Left lung (tissue), 14 donors: Measurements from ENCODE around the gene WDR83. TPM values are rescaled to one million over a fixed set of nuclear protein-coding genes. Genes with fewer than 3 reads are reported as not detected.
"Not testable (repeated sequence)": the region's sequence is repeated elsewhere in the genome, so short reads cannot be mapped to it uniquely, and the experiment has no call there.

Experiments used
- ATAC-seq: fragments of 200-7000 bp; cut with Tn5 transposase; one replicate; pipeline ENCODE4 v1.9.1; 2020; ENCODE audit warnings: moderate library complexity
- DNase-seq, 4 donors: peaks; one replicate each; pipeline ENCODE4 v3.0.0-alpha.2; 2013 to 2020
- H3K27ac ChIP-seq, 2 donors: fragments of 200-600 bp; sonication (generic) in 1 of 2; one replicate each; pipeline versions ENCODE4 v1.5.0 to v1.8.0; 2020 to 2021
- H3K27me3 ChIP-seq, 2 donors: fragments of 200-600 bp; sonication (generic) in 1 of 2; one replicate each; pipeline versions ENCODE4 v1.5.0 to v1.8.0; 2020 to 2021
- H3K36me3 ChIP-seq, 2 donors: fragments of 200-600 bp; sonication (generic) in 1 of 2; one replicate each; pipeline versions ENCODE4 v1.5.0 to v1.8.0; 2020 to 2021
- H3K4me1 ChIP-seq, 2 donors: fragments of 200-600 bp; one replicate each; pipeline ENCODE4 v1.8.0; 2021
- H3K4me3 ChIP-seq, 2 donors: fragments of 200-600 bp; sonication (generic) in 1 of 2; one replicate each; pipeline versions ENCODE4 v1.5.0 to v1.8.0; 2020 to 2021; ENCODE audit warnings: mild to moderate bottlenecking in 1 of 2
- H3K9me3 ChIP-seq, 2 donors: fragments of 200-600 bp; sonication (generic) in 1 of 2; one replicate each; pipeline versions ENCODE4 v1.5.0 to v1.8.0; 2020 to 2021
- CTCF ChIP-seq, 2 donors: fragments of 200-600 bp; sonication (generic) in 1 of 2; IDR thresholded peaks; one replicate each; pipeline versions ENCODE4 v1.5.0 to v1.8.0; 2021; ENCODE audit warnings: antibody characterized with exemption in 2 of 2
- intact Hi-C, 2 donors: fragments of 100-400 bp; cut with DNase I; formaldehyde crosslinking; loops; one replicate each; pipeline versions ENCODE4 v1.11.2 to v1.14.2; 2022
- long read RNA-seq, 12 donors: library from polyadenylated mRNA in 2 of 12; unstranded in 2 of 12; transcript quantifications; one replicate each; pipeline ENCODE4 v2.0.0 and lab custom pipeline, GENCODE V29; 2019 to 2026
- polyA plus RNA-seq, 6 donors: library from polyadenylated mRNA; unstranded; fragments of 120-200 nt; gene quantifications; one replicate each; pipeline ENCODE4 v1.2.1, GENCODE V29; 2013; ENCODE audit not compliant: insufficient read length in 6 of 6
- total RNA-seq, 2 donors: library from RNA; stranded (reverse); fragmentation: NEBNext Ultra II Directional; extraction: Animal tissue kit (Norgen Biotek cat#: 25700); gene quantifications; one replicate each; pipeline ENCODE4 v1.2.1, GENCODE V29; 2021
- donor health status: DM: no; HTN: yes; CAD: no.
- donor health status: DM: no; HTN: no; CAD: no.

The WDR83 gene
- total RNA-seq, result 10 to 100 TPM in 1 of 2 donors, 1 to 10 TPM in 1; 9.0 to 10.8 TPM
- 10 to 100 TPM; 21.7 to 27.1 (median 23.2) TPM for polyA plus RNA-seq
- long read RNA-seq, donor 1, partial matches to known transcripts, result 0 of 2 reads
- long read RNA-seq, donor 1, other reads (novel, unspliced or antisense), result 0 of 2 reads
- long read RNA-seq, donor 2, partial matches to known transcripts, result 61 of 372 reads
- long read RNA-seq, donor 2, other reads (novel, unspliced or antisense), result 310 of 372 reads
- long read RNA-seq, donor 3, partial matches to known transcripts, result 5 of 11 reads
- long read RNA-seq, donor 3, other reads (novel, unspliced or antisense), result 6 of 11 reads
- long read RNA-seq, donor 4, partial matches to known transcripts, result 4 of 9 reads
- long read RNA-seq, donor 4, other reads (novel, unspliced or antisense), result 1 of 9 reads
- long read RNA-seq, donor 5, partial matches to known transcripts, result 176 of 508 reads
- long read RNA-seq, donor 5, other reads (novel, unspliced or antisense), result 330 of 508 reads
- long read RNA-seq, donor 6, partial matches to known transcripts, result 0 of 1 reads
- long read RNA-seq, donor 6, other reads (novel, unspliced or antisense), result 0 of 1 reads
- long read RNA-seq, donor 7, partial matches to known transcripts, result 106 of 292 reads
- long read RNA-seq, donor 7, other reads (novel, unspliced or antisense), result 185 of 292 reads
- long read RNA-seq, donor 8, result 0 reads
- long read RNA-seq, donor 9, partial matches to known transcripts, result 0 of 6 reads
- long read RNA-seq, donor 9, other reads (novel, unspliced or antisense), result 6 of 6 reads
- long read RNA-seq, donor 10, transcript WDR83-201 (11 exons, 1,457 nt), result major isoform, 9 of 22 reads
- long read RNA-seq, donor 10, partial matches to known transcripts, result 3 of 22 reads
- long read RNA-seq, donor 10, other reads (novel, unspliced or antisense), result 7 of 22 reads
- long read RNA-seq, donor 11, result 0 reads
- long read RNA-seq, donor 12, partial matches to known transcripts, result 222 of 625 reads
- long read RNA-seq, donor 12, other reads (novel, unspliced or antisense), result 402 of 625 reads

- no peaks in the 10 kb centered on the region for H3K27me3 ChIP-seq
- H3K4me3 ChIP-seq, result peak within 1 kb of the TSS; percentile 82 to 87
- DNase-seq (peak; percentile 71 to 93 (median 78)), ATAC-seq (peak; percentile 88)
- peaks cover 22 to 54% of the 10 kb centered on the region in 2 donors for H3K4me1 ChIP-seq
- peaks cover 0 to 36% of the 10 kb centered on the region in 2 donors for H3K36me3 ChIP-seq
- intact Hi-C loops, result no loop called here
- TF ChIP-seq CTCF (IDR thresholded peaks at IDR 0.05), result no peak
- H3K9me3 ChIP-seq, result no peaks in the 10 kb centered on the region
- H3K27ac ChIP-seq, result peak within 1 kb of the TSS in 1 of 2 donors; percentile 76
Observed at GRCh38 chr19:12666265-12667048, at the start of gene WDR83, which contains the start of gene MAN2B1. Gene WDR83 (plus strand): TSS chr19:12666807. CDS start chr19:12669791, 2,984 bp downstream. Gene MAN2B1 (minus strand): TSS chr19:12666742. CDS start chr19:12666701, 41 bp downstream.

- no peak overlapping the region for H3K27ac ChIP-seq
- no peak for DNase-seq
- H3K4me3 ChIP-seq, result no peak overlapping the region
- H3K36me3 ChIP-seq, result peaks cover 0 to 26% of the 10 kb centered on the region in 2 donors
- H3K27me3 ChIP-seq, result no peaks in the 10 kb centered on the region
- peaks cover 7 to 43% of the 10 kb centered on the region in 2 donors for H3K4me1 ChIP-seq
- peak; percentile 45 for ATAC-seq
- no peak for TF ChIP-seq CTCF (IDR thresholded peaks at IDR 0.05)
- H3K9me3 ChIP-seq, result no peaks in the 10 kb centered on the region
- intact Hi-C loops, result no loop called here
Observed at GRCh38 chr19:12617646-12618045, 49.0 kb upstream of the WDR83 start.

- Histone ChIP-seq H3K36me3 (peaks cover 12 to 39% of the 10 kb centered on the region in 2 donors), H3K4me1 (peaks cover 4 to 14% of the 10 kb centered on the region in 2 donors)
- H3K4me3 ChIP-seq, ATAC-seq, DNase-seq, H3K27ac ChIP-seq, H3K9me3 ChIP-seq, H3K27me3 ChIP-seq, intact Hi-C loops: not testable (repeated sequence)
Observed at GRCh38 chr19:12621253-12622024, 45.2 kb upstream of the WDR83 start.

GRCh38 chr19:12623361-12624031 lies 43.1 kb upstream of the WDR83 start:
- H3K27me3 ChIP-seq, result no peaks in the 10 kb centered on the region
- TF ChIP-seq CTCF (IDR thresholded peaks at IDR 0.05), result no peak
- ATAC-seq (no peak), DNase-seq (no peak)
- H3K9me3 ChIP-seq, result peaks cover 0 to 17% of the 10 kb centered on the region in 2 donors
- H3K36me3 ChIP-seq, result peaks cover 19 to 50% of the 10 kb centered on the region in 2 donors
- no peak overlapping the region for H3K27ac ChIP-seq
- peaks cover 0 to 3% of the 10 kb centered on the region in 2 donors for H3K4me1 ChIP-seq
- H3K4me3 ChIP-seq, result no peak overlapping the region
- intact Hi-C loops, result no loop called here
